Thyroid gland (tissue), 4 donors: ENCODE data around the gene CD226.

Experiments
- POLR2A ChIP-seq, 2 donors: fragments of 450-650 bp; IDR thresholded peaks; one replicate each; pipeline ENCODE4 v1.6.1; 2017; ENCODE audit warnings: antibody characterized with exemption in 2 of 2, mild to moderate bottlenecking in 2 of 2, moderate library complexity in 1 of 2
- TF ChIP-seq, protein P1 (sequence below), 6 experiments: fragments of 200-600 bp in 3 of 6; fragments of 450-650 bp in 3 of 6; sonication (generic) in 3 of 6; IDR thresholded peaks; one replicate each; pipeline ENCODE4 v1.5.1; 2016 to 2019; ENCODE audit warnings: antibody characterized with exemption in 6 of 6, mild to moderate bottlenecking in 2 of 6, inconsistent platforms in 1 of 6, moderate library complexity in 1 of 6

DNA sequence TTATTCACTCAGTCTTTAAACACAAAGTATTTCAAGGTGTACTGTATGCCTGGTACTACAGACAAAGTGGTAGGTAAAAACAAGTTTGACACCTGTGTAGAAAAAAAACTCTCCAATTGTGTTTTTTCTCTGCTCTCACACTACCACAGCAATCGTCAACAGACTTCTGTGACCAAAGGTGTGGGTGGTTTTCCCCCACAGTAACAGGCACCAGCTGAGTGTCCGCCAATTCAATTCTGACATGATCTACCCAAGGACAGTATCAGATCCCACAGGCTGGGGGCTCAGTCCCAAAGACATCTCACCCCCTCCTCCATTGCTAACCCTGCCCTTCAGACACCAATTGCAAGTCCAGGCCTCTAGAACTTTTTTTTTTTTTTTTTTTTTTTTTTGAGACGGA, 71.2 kb downstream of the CD226 start:
- no peak for TF ChIP-seq POLR2A (IDR thresholded peaks at IDR 0.05)
- TF ChIP-seq, protein P1, sequence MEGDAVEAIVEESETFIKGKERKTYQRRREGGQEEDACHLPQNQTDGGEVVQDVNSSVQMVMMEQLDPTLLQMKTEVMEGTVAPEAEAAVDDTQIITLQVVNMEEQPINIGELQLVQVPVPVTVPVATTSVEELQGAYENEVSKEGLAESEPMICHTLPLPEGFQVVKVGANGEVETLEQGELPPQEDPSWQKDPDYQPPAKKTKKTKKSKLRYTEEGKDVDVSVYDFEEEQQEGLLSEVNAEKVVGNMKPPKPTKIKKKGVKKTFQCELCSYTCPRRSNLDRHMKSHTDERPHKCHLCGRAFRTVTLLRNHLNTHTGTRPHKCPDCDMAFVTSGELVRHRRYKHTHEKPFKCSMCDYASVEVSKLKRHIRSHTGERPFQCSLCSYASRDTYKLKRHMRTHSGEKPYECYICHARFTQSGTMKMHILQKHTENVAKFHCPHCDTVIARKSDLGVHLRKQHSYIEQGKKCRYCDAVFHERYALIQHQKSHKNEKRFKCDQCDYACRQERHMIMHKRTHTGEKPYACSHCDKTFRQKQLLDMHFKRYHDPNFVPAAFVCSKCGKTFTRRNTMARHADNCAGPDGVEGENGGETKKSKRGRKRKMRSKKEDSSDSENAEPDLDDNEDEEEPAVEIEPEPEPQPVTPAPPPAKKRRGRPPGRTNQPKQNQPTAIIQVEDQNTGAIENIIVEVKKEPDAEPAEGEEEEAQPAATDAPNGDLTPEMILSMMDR (IDR thresholded peaks at IDR 0.05) = no peak
